GM12801 (cell line): ENCODE data around the gene KCNQ5.

Experiments
- TF ChIP-seq, protein P1 (sequence below): IDR thresholded peaks from one replicate; pipeline ENCODE4 v1.5.1; 2011; ENCODE audit warnings: control low read depth; ENCODE audit not compliant: insufficient read length; ENCODE audit errors: extremely low read depth

The KCNQ5 gene

DNA sequence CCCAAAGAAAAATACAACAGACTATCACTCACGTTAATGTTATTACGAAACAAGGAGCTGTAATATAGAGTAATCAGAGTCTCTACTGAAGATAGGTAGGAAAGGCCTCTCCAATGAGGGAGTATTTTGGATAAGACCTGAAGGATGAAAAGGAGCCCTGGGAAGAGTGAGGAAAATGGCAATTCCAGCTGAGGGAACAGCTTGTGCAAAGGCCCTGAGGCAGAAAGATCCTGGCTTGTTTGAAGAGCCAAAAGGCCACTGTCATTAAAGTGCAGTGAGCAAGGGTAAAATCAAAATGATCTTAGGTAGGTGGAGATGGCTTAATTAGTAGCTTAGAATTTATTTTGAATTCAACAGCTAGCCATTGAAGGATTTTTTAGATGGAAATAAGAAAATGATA lies 464.9 kb downstream of the KCNQ5 start:
- TF ChIP-seq, protein P1, sequence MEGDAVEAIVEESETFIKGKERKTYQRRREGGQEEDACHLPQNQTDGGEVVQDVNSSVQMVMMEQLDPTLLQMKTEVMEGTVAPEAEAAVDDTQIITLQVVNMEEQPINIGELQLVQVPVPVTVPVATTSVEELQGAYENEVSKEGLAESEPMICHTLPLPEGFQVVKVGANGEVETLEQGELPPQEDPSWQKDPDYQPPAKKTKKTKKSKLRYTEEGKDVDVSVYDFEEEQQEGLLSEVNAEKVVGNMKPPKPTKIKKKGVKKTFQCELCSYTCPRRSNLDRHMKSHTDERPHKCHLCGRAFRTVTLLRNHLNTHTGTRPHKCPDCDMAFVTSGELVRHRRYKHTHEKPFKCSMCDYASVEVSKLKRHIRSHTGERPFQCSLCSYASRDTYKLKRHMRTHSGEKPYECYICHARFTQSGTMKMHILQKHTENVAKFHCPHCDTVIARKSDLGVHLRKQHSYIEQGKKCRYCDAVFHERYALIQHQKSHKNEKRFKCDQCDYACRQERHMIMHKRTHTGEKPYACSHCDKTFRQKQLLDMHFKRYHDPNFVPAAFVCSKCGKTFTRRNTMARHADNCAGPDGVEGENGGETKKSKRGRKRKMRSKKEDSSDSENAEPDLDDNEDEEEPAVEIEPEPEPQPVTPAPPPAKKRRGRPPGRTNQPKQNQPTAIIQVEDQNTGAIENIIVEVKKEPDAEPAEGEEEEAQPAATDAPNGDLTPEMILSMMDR: no peak

DNA sequence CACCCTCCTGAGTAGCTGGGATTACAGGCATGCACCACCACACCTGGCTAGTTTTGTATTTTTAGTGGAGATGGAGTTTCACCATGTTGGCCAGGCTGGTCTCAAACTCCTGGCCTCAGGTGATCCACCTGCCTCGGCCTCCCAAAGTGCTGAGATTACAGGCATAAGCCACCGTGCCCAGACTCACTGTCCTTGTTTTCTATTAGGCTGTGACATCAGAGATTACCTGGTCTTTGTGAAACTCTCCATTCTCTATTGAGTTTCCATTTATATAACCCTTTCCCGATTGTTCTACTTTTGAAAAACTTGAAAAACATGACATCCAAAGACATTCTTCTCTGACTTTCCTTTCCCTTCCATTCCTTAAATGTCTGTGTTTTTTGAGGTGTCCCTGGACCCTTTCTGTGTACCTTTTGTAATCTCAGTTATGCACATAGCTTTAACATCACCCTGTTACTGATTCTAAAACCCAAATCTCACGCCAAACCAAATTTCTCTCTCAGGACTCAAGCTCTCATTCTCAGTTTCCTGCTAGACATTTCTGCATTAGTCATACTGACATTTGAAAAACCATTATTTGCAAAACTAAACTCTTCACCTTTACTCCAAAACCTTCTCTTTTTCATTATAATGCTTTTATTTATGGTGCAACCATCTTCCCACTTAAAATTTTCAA lies 466.4 kb downstream of the KCNQ5 start:
- TF ChIP-seq, protein P1: no peak

DNA sequence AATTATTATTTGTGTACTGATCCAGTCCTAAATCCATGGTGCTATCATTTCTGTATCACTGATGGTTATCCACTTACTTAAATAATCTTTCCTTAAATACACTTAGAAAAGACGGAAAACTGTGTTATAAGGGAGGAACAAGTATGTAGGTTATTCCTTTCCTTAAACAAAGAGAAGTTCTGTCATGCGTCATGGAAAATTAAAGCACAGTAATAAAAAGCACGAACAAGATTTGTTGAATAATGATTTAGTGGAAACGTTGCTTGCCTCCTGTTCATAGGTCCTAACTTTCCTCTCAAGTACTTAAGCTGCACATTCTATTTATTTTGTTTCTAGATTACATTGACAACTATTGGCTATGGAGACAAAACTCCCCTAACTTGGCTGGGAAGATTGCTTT lies 483.1 kb downstream of the KCNQ5 start:
- TF ChIP-seq, protein P1: no peak

DNA sequence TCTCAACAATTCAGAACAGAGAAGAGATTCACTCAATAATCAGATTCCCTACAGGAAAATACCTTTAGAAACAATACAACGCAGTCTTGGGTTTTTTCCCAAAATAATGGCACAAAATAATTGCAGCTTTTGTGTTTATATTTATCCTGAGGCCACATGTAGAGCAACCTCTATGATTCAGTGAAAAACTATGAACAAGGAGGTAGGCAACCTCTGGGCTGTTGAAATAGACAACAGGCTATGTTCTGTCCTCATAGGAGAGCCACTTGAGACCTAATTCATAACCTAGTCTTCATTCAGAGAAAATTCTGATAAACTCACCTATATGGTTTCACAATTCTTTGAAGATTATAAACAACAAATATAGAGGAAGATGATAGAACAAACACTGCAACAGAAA lies 485.2 kb downstream of the KCNQ5 start:
- TF ChIP-seq, protein P1: no peak

DNA sequence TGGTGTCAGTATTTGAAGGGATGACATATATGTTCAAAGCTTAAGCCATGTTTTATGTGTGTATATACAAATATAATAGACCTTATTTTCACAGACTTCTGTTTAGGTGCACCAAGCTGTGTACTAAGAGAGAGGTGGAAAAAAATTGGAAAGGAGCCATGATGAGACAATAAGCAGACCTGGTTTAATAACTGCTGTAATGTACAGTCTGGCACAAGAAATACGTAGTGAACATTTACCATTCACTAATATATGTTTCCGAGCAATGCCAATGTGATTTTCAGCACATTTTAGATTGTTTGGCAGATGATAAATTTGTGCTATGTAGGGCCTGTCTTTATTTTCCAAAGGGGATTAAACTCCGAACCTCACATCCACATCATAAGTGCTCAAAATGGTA lies 487.1 kb downstream of the KCNQ5 start:
- TF ChIP-seq, protein P1: no peak

DNA sequence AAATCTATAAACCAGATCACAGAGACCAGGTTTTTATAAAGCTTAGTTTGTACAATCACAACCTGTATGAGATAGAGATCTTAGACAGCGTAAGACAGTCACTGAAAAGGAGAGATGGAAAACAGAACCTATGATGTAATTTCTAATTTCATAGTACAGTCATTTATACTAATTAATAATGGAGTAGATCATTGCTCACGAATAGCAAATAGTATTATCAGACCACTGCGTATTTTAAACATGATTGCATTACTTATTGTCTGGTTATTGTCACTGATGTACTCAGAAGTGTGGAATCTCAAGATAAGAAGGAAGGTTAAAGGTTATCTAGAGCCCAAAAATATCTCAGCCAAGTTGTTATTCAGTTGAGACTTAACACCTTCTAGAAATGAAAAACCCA lies 487.8 kb downstream of the KCNQ5 start:
- TF ChIP-seq, protein P1: no peak

DNA sequence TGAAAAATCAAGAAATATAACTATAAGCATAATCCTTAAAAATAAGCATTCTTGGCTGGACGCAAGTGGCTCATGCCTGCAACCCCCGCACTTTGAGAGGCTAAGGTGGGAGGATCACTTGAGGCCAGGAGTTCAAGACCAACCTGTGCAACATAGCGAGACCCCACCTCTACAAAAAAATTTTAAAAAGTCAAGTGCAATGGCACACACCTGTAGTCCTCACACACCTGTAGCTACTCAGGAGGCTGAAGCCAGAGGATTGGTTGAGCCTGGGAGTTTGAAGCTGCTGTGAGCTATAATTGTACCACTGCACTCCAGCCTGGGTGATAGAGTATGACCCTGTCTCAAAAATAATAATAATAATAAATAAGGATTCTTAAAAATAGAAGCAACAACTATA lies 494.5 kb downstream of the KCNQ5 start:
- TF ChIP-seq, protein P1: no peak

DNA sequence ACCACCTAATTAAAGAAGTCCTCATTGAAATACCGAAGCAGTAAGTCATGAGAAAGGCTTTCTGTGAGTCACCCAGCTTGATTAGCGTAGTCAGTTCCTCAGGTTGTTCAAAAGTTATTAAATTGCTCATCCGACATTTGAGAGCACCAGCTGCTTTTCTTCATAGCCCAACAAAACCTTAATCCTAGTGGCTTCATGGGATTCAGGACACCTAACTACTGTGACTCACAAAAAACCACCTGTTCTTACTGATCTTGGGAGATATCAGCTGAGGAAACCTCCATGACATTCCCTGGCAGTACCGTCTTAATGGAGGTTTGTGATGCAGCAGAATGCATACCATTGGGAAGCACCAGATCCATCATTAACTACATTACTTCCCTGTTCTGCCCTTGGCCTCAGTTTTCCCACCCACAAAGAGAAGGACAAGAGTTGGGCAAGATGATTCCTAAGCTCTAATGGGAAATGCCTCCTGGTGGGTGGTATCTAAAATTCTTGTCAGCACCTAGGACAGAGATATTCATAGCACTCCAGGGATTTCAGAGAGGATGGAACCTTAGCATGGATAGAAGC lies 499.6 kb downstream of the KCNQ5 start:
- TF ChIP-seq, protein P1: no peak
